NCI-H187 treated with DMSO at 0.1 percent for 48 hours (cell line): ENCODE measurements around the gene BCAN.
"Not testable (repeated sequence)": the region's sequence is repeated elsewhere in the genome, so short reads cannot be mapped to it uniquely, and the experiment has no call there.

ENCODE experiments used
- DNase-seq: peaks from one replicate; lab custom pipeline; 2025; lab: John Stamatoyannopoulos, UW

BCAN gene

GRCh38 chr1:156618853-156619581 lies 22.9 kb upstream of the BCAN start, which contains the start of gene HAPLN2:
TSS of gene HAPLN2 (plus strand) at chr1:156619415. CDS start at chr1:156623491, 4,076 bp downstream.
- no peak for DNase-seq

GRCh38 chr1:156619582-156619955 lies 22.3 kb upstream of the BCAN start:
- DNase-seq, result no peak

- no peak for DNase-seq
These were observed 19.2 kb upstream of the BCAN start for GRCh38 chr1:156622581-156623297.

- DNase-seq, result no peak
These were observed 17.7 kb upstream of the BCAN start for GRCh38 chr1:156623946-156624813.

GRCh38 chr1:156624814-156625435 lies 17.0 kb upstream of the BCAN start:
- DNase-seq, result no peak

GRCh38 chr1:156625436-156626078 lies 16.4 kb upstream of the BCAN start:
- no peak for DNase-seq

GRCh38 chr1:156626079-156626438 lies 15.9 kb upstream of the BCAN start:
- DNase-seq, result no peak

GRCh38 chr1:156627313-156627880 lies 14.5 kb upstream of the BCAN start:
- no peak for DNase-seq

GRCh38 chr1:156629823-156630449 lies 12.0 kb upstream of the BCAN start:
- DNase-seq, result no peak

- not testable (repeated sequence) for DNase-seq
These were observed 10.8 kb upstream of the BCAN start for GRCh38 chr1:156631152-156631551.

GRCh38 chr1:156632355-156632754 lies 9.6 kb upstream of the BCAN start:
- no peak for DNase-seq

- no peak for DNase-seq
These were observed 3.5 kb upstream of the BCAN start for GRCh38 chr1:156638189-156638985.

- no peak for DNase-seq
These were observed 2.3 kb upstream of the BCAN start for GRCh38 chr1:156639601-156640101.

GRCh38 chr1:156640842-156641706 lies 843 bp upstream of the BCAN start:
- no peak for DNase-seq

GRCh38 chr1:156642265-156643048 lies 540 bp downstream of the BCAN start:
- no peak for DNase-seq

GRCh38 chr1:156643049-156643777 lies 1.3 kb downstream of the BCAN start:
- no peak for DNase-seq

GRCh38 chr1:156643778-156644092 lies 1.8 kb downstream of the BCAN start:
- DNase-seq, result no peak
